Breast epithelium (tissue), 3 donors: Measurements from ENCODE around the gene GATAD2B.

Source experiments
- CTCF ChIP-seq, 3 donors: fragments of 450-650 bp; IDR thresholded peaks; one replicate each; pipeline ENCODE4 v1.5.1; 2016 to 2017; ENCODE audit warnings: antibody characterized with exemption in 3 of 3, mild to moderate bottlenecking in 3 of 3, moderate library complexity in 3 of 3
- POLR2A ChIP-seq: fragments of 450-650 bp; IDR thresholded peaks from one replicate; pipeline ENCODE4 v1.6.1; 2016; ENCODE audit warnings: antibody characterized with exemption, mild to moderate bottlenecking, moderate library complexity
- POLR2AphosphoS5 ChIP-seq, 3 donors: sonication (generic); formaldehyde crosslinking; IDR thresholded peaks; one replicate each; pipeline ENCODE4 v1.6.1; 2017; ENCODE audit warnings: antibody characterized with exemption in 3 of 3

GRCh38 chr1:153799566-153800465, 123.0 kb downstream of the GATAD2B start:
- TF ChIP-seq POLR2A (no peak), CTCF (IDR thresholded peaks at IDR 0.05) (no peak), POLR2AphosphoS5 (IDR thresholded peaks at IDR 0.05) (no peak)
